DMS 273 (cell line): Measurements from ENCODE around the gene ZNF169.
"Not testable (repeated sequence)": the region's sequence is repeated elsewhere in the genome, so short reads cannot be mapped to it uniquely, and the experiment has no call there.

Experiments used
- DNase-seq: peaks from one replicate; lab custom pipeline; 2025; ENCODE audit not compliant: unreplicated experiment; lab: John Stamatoyannopoulos, UW

ZNF169 gene

DNA sequence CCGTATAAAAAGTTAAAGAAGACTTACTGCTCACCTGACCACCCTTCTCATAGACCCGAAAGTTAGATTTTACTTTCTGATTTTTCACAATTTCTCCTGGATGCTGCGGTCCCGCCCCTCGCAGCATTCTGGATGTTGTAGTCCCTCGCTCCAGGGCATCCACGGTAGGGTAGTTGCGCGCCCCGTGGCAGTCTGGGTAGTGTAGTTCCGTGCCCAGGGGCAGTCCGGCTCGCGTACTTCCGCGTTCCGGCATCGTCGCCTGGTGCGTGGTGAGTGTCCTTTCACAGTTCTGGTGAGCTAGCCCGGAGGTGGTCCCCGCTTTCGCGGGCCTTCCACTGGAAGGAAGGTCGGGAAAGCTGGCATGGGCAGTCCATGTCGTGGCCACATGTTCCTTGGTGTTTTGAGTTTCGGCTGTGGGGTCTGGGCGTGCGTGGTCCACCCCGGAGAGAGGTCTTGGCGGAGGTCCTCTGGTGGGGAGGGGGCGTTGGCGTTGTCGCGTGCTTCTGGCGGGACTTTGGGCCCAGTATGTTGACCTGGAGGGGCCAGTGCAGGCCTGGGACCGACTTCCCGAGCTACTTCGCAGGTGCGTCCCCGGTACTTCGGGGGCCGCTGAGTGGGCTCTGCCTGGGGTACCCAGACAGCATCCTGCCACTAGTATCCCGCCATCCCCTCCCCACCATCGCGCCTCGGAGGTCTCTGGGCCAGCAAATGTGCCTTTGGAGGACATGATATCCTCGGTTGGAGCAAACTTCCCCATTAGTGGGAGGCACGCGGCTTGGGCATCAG lies at the start of gene ZNF169:
ZNF169 (plus strand) TSS at position 222 of the 786 bp plus-strand sequence. CDS start 19,515 bp downstream, outside the sequence.
- peak; percentile 93 for DNase-seq

DNA sequence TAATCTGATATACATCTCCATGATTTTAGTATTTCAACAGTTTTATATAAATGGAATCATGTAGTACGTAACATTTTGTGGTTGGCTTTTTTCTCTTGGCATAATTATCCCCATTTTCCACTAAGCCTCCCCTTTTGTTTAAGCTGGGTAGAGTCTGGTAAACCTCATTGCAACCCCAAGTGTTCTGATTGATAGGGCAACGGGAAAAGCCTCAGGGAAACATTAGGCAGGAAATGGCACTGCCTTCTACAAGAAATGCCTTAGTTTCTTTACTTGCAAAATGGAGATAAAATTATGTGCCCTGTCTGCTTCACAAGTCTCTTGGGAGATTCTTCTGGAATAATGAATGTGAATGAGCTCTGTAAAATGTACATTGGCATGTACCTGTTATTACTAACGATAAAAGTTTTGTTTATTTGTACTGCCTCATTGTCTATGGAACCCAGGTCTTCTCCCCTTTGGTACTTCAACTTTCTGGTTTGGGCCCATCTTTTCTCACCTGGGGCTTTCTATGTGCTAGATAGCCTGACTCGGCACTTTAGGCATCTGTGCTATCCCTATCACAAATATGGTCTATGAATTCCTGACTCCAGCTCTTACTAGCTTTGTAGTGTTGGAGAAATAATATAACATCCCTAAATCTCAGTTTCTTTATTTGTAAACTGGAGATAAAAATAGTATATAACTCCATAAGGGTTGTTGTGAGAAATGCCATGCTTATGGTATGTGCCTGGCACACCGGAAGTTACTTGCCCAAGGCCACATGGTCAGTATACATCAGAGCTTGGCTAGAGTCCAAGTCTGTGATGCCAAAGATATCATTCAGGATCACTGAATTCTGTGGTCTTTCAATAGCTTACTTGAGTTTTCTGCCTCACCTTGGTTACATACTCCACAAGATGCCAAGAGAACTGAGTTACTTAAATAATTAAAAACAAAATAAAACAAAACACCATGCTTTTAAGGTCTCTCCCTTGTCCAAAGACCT lies 48.2 kb upstream of the ZNF169 start:
- peak; percentile 25 for DNase-seq

DNA sequence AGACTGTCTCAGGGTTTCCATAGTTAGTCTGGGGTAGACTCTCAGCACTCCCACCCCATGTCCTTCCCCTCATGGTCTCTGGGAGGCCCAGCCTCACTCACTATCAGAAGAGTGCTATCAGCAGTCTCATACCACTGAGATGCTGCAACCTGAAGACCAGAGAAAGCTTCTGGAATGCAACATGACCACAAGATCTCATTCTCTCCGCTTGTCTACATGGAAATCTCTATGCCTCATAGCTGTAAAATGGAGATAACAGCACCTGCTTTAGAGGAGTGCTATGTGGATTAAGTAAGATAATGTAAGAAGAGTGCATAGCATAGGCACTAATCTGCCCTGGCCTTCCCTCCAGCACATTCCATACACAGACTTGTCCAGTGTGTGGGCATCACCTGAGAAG lies 47.0 kb upstream of the ZNF169 start:
- no peak for DNase-seq

DNA sequence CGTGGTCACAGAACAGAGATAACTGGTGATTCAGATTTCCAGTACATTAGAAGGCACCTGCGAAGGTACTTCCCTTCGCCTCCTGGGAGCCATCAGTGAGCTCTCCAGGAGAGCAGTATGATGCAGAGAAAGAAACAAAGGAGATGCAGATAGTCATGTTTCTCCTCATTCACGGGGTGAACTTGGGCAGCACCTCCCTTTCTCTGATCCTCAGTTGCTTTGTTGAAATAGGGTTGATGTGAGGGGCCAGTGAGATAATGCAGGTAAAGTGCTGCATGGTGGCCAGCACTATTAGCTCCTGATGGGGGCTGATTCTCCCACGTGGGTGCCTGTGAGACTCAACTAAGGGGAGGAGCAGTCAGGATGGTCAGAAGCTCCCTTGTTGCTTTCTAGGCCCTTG lies 46.6 kb upstream of the ZNF169 start:
- DNase-seq: no peak

DNA sequence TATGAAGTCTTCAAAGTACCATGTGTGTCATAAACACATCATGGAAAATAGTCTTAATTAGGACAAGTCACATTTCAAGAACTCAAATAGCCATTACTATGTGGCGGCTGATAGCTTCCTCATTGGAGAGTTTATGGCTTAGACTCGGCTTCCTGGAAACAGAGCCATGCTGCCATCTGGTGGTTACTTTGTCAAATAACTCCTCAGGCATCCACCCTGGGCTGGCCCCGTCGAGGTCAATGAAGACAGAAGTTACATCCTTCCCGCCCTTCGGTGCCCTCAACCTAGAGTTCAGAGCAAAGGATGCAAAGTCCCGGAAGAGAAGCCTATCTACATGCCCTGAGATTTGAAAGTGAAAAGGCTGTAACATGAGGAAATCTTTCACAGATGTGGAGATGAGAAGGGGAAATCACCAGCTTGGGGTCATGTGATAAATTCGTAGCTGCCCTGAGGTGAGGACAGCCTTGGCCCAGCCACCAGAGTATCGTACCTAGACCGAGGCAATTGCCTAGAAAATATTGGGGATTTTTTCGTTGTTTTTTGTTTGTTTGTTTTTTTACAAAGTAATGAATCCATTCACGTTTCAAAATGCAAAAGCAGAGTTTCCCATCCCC lies 45.5 kb upstream of the ZNF169 start:
- peak; percentile 87 for DNase-seq

DNA sequence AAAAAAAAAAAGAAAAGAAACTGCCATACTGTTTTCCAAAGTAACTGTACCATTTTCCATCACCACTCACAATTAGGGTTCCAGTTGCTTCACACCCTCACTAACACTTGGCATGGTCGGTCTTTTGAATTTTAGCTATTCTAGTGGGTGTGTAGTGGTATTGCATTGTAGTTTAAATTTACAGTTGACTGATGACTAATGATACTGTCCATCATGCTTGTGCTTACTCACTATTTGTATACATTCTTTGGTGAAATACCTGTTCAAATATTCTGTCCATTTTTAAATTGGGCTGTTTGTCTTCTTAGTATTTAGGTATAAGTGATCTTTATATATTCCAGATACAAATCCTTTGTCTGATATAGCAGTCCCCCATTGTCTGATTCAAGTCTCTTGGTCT lies 36.2 kb upstream of the ZNF169 start:
- DNase-seq: no peak

DNA sequence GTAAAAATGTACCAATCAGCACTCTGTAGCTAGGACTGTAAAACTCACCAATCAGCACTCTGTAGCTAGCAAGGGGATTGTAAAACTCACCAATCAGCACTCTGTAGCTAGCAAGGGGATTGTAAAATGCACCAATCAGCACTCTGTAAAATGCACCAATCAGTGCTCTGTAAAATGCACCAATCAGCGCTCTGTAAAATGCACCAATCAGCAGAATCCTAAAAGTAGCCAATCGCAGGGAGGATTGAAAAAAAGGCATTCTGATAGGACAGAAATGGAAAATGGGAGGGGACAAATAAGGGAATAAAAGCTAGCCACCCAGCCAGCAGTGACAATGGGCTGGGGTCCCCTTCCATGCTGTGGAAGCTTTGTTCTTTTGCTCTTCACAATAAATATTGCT lies 33.7 kb upstream of the ZNF169 start:
- DNase-seq: not testable (repeated sequence)

DNA sequence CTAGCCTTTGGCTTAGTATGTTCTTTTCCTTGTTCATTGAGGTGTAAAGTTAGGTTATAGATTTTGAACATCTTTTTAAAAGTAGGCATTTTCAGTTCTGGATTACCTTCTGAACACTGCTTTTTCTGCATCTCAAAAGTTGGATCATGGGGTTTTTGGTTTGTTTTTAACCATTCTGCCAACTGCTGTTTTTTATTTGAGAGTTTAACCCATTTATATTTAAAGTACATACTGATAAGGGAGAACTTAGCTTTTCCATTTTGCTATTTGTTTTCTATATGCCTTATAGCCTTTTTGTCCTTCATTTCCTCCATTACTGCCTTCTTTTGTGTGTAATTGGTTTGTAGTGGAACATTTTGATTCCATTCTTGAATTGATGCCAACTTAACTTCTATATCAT lies 30.5 kb upstream of the ZNF169 start:
- DNase-seq: no peak

DNA sequence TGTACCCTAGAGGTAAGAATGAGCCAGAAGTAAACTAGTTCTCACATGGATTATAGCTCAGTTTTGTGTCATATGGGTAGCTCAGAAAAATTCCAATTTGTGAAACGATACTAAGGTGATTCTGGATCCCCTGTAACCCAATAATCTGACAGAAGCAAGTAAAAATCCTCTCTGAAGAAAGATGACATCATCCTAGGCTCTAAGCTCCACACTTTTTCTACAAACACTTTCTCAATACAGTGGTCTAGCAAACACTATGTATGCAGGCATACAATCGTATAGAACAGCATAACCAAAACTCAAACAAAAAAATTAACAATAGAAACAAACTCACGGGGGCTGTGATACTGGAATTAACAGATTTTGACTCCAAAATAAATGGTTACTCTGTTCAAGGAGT lies 26.7 kb upstream of the ZNF169 start:
- DNase-seq: no peak

DNA sequence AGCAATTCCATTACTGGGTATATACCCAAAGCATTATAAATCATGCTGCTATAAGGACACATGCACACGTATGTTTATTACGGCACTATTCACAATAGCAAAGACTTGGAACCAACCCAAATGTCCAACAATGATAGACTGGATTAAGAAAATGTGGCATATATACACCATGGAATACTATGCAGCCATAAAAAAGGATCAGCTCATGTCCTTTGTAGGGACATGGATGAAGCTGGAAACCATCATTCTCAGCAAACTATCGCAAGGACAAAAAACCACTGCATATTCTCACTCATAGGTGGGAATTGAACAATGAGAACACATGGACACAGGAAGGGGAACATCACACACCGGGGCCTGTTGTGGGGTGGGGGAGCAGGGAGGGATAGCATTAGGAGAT lies 18.0 kb upstream of the ZNF169 start:
- not testable (repeated sequence) for DNase-seq

DNA sequence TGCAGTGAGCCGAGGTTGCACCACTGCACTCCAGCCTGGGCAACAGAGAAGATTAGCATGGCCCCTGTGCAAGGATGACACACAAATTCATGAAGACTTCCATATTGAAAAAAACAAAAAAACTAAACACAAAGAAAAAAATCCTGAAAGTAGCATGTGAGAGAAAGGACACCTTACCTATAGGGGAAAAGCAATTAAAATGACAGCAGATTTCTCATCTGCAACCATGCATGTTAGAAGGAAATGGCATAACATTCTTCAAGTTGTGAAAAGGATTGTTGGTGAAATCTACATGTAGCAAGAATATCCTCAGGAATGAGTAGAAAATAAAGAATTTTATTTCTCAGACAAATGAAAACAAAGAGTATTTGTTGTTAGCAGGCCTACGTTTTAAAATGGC lies 13.4 kb upstream of the ZNF169 start:
- no peak for DNase-seq

DNA sequence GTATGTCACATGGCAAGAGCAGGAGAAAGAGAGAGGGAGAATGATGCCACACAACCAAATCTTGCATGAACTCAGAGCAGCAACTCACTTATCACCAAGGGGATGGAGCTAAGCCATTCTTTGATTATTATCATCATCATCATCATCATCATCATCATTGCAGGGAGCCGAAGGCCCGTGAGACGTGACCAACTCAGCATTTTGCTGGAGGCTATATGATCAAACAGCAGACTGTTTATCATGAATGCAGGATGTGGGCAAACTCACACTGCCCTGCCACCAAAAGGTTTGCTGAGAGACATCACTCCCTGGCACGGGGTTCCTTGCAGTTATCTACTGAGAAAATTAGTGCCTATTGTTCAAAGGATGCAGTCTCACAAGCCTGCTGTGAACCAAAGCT lies 8.6 kb upstream of the ZNF169 start:
- no peak for DNase-seq

DNA sequence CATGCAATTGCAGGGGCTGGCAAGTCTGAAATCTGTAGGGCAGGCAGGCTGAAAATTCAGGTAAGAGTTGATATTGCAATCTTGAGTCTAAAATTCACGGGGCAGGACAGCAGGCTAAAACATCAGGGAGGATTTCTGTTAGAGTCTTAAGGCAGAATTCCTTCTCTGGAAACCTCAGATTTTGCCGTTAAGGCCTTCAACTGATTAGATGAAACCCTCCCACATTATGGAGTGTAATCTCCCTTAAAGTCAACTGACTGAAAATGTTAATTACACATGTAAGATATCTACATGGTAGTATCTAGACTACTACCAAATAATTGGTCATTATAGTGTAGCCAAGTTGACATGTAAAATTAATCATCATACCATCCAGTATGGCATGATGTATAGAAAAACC lies 3.1 kb upstream of the ZNF169 start:
- no peak for DNase-seq

DNA sequence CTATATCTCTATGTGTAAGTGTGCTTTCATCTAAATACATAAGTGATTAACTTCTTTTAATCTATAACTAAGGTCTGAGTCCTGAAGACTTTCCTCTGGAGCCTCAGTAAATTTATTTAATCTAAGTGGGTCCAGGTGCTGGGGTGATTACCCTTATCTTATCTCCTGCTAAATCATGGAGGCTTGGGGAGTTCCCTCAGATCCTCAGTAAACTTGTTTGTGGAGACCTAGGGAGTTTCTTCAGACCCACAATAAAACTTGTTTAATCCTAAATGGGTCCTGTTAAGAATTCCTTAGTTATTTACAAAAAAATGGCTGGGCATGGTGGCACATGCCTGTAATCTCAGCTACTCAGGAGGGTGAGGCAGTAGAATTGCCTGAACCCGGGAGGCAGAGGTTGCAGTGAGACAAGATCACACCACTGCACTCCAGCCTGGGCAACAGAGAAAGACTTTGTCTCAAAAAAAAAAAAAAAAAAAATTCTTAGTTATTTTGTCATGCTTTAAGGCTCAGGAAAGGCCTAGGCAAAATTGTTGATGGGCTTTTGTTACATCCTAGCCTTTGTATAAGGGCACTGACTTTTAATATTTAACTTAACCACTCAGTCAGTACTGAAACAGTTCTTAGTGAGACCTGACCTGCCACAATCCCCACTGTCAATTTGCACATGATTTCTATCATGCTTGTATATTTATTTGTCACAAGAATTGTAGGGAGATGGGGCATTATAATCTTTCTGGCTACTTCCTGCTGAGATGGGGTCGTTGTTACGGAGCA lies 6.7 kb downstream of the ZNF169 start:
- not testable (repeated sequence) for DNase-seq

DNA sequence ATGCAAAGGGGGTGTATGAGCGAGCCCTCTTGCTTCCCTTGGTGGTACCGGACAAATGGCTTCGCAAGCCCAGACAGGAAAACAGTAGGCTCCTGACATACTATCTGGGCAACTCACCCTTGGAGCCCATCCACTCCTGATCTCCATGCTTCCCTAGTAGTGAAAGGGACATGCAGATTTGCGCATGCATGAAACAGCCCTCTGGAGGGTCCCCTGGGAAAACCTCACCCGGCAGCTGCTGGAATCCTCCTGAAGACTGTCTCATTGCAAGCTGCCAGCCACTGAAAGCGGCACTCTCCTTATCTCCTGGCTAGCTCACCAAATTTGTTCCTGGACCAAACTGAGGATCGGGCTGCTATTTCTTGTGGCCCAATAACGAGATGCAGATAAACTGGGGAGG lies 10.2 kb downstream of the ZNF169 start:
- peak; percentile 60 for DNase-seq

DNA sequence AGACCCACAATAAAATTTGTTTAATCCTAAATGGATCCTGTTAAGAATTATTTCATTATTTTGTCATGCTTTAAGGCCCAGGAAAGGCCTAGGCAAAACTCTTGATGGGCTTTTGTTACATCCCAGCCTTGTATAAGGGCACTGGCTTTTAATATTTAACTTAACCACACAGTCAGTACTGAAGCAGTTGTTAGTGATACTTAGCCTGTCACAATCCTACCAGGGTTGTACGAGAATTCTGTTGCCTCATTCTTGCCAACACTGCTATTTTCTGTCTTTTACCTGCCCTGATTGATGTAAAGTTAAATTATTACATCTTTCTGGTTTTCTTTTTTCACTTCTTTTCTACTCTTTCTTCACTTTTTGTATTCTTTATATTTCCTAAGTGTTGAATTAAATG lies 10.9 kb downstream of the ZNF169 start:
- DNase-seq: no peak

DNA sequence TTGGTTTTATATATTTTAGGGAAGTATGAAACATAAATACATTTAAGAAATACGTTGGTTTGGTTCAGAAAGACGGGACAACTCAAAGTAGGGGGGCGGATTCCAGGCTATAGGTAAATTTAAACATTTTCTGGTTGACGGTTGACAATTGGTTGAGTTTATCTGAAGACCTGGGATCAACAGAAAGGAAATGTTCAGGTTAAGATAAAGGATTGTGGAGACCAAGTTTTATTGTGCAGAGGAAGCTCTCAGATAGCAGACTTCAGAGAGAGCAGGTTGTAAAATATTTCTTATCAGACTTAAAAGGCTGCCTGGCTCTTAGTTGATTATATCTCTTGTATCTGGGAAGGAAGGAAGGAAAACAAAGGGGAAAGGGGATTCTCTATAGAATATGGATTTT lies 17.9 kb downstream of the ZNF169 start:
- DNase-seq: not testable (repeated sequence)

DNA sequence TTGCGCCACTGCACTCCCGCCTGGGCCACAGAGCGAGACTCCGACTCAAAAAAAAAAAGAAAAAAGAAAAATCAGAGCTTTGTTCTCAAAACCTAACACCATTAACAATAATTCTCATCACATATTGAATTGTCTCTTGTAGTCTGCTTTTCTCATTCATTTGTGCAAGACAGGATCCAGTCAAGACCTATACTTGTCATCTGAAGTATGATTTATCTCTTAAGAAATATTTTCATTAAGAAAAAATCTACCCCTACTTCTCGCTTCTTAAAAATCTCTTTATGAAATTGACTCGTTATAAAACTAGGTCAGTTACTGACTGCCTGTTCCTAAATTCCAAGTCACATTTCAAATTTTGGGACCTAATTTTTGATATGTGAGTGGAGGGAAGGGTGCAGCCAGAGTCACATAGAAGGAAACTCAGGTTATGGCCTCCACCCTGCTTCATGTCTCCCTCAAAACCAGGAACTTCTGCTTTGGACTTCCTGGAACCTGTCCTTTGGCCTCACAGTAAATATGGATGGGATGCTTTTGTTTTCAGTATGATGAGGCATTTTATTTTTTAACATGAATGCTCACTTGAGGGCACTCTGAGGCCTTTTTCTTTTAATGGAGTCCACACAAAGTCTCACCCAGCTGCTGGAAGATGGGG lies 18.9 kb downstream of the ZNF169 start:
- DNase-seq: no peak

DNA sequence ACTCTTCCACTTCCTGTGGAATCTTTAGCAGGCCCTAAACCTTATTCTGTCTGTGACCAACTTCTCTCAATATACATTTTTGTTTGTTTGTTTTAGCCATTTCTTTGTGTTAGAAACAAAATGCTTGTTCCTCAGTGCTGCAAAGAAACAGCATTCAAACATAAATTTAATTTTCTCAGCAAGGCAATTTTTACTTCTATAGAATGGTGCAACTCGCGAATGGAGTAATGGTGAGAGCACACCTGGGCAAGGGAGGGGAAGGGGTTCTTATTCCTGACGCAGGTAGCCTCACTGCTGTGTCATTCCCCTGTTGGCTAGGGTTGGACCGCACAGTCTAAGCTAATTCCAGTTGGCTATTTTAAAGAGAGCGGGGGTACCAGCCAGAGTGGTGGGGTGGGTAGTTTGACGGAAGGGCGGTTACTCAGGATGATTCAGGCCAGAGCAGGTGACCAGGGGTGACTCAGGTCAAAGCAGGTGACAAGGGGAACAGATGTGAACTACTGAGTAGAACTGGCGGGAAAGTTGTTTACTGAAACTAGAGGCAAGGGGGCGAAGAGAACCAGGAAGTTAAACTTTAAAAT lies 21.4 kb downstream of the ZNF169 start:
- DNase-seq: no peak

DNA sequence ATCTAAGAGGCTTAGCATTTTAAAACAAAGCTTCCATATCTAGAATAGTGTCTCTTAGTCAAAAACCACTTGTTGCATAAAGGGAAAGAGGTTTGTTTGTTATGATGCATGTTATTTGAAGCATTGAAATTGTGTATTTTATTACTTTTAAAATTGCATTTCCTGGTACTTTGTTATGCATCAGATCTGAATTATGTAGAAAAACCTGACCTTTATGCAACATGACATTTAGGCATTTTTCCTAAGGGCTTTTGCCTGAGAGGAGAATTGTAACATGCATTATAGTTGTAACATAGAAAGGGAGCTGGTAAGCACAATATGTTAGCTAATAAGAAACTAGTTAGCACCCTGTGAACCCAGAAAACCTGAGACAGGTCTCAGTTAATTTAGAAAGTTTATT lies 22.0 kb downstream of the ZNF169 start:
- no peak for DNase-seq
